GM20000 (cell line): ENCODE results near the gene CHN2.
"Not testable (repeated sequence)": the region's sequence is repeated elsewhere in the genome, so short reads cannot be mapped to it uniquely, and the experiment has no call there.

Source experiments
- DNase-seq: peaks from one replicate; pipeline ENCODE4 v3.0.0; 2012; ENCODE audit warnings: low spot score
- CTCF ChIP-seq: IDR thresholded peaks from 2 replicates; pipeline ENCODE4 v1.5.1; 2012; ENCODE audit warnings: mild to moderate bottlenecking, control low read depth; ENCODE audit errors: extremely low read depth, missing control alignments

CHN2 gene

DNA sequence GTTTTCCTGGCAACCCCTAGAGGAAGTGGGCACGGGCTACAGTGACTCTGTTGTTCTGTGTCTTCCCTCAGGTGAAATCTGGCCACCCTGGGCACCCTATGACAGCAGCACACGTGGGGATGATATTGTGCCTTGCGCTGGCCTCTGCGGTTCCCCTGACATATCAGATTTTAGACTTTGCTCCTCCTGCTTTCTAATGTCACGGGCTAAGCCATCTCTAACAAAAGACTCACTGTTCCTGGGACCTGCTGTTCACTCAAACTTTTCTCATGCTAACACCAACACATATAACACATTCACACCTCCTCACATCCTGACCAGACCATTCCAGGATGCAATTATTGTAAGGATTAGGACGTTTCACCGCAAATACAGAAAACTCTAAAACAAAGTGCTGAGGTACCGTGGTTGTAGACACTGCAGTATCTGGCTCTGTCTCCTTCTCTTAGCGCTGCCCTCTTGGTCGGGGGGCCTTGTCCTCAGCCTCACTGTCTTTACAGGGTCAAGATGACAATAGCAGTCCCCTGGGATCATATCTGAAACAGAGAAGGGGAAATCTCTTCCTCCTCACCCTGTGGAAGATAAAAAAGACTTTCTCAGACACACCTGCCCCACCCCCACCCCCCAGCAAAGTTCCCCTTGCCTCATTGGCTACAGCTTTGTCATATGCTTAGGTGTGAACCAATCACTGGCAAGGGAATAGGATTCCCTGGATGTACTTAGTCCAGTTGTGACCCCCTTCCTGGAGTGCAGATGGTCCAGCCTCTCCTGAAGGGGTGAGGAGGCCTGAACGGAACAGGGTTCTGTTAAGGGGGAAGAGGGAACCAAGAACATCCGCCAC lies 14.1 kb downstream of the CHN2 start:
- DNase-seq: no peak
- no peak for TF ChIP-seq CTCF

GRCh38 chr7:29209745-29210144 lies 15.2 kb downstream of the CHN2 start:
- no peak for TF ChIP-seq CTCF
- no peak for DNase-seq

DNA sequence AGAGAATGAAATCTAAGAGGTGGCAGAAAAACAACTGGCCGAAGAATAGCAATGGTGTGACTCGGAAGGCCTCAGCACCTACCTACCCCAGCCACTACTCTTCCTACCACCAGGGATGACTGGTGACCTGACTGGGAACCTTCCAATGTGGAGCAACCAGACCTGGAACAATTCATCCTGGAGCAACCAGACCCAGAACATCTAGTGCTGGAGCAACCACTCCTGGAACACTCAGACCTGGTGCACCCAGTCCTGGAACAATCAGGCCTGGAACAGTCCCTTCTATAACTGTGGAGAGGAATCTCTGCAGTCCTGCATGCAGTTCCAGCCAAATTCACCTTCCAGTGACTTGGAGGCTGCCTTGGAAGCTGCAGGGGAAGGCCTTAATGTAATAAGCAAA lies 18.2 kb downstream of the CHN2 start:
- not testable (repeated sequence) for DNase-seq

DNA sequence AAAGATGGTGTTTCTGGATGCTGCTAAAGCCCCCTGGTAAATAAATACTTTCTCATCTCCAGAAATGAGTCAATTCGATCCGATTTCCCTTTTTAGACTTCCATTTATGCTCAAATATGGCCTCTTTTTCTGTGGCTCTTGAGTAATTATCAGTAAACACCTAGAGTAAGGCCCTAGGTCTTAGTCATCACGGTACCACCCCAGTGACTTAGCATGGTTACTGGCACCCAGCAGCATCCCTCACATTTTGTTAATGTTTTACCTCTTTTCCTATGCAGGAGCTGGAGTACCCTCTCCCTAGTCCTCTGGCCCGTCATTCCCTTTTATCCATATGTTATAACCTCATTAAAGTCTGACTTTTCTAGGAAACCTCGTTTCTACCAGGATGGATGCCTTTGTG lies 19.5 kb downstream of the CHN2 start:
- no peak for TF ChIP-seq CTCF
- no peak for DNase-seq

- no peak for TF ChIP-seq CTCF
- no peak for DNase-seq
These were observed 20.2 kb downstream of the CHN2 start for GRCh38 chr7:29214816-29215215.

- DNase-seq: no peak
- TF ChIP-seq CTCF: no peak
These were observed 21.6 kb downstream of the CHN2 start for GRCh38 chr7:29216128-29216527.

DNA sequence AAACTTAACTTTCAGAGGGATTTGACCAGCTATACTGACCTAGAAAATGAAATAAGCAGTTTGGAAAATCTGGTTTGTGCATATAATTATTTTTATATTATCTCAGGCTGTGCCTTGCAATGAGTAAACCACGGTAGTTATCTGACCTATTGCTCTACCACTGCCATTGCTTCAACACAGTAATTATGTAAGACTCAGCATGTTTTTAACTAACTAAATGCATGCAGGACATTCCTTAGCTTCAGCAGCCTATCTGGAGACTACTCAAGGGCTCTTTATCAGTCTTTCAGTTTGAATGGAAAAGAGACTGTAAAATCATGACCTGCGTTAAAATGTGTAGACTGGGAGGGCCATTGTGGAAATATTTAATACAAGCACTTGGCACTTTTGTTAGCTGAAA lies 22.5 kb downstream of the CHN2 start:
- TF ChIP-seq CTCF: no peak
- no peak for DNase-seq

DNA sequence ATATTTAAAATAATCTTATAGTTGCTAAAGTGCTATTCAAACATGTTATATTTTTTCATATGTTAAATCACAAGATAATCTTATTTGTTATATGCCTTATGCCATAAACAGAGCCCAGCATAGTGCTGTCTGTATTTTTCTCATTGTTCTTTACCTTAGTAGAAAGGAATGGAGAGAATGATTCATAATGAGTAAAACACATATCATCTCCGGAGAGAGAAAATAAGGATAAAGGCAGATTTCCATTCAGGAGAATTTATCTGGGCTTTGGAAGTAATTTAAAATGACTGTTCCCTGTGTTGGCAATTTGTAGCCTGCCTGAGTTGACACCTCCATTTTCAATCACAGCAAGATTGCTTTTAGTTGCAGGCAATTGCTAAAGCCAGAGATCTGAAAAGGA lies 30.2 kb downstream of the CHN2 start:
- no peak for DNase-seq
- TF ChIP-seq CTCF: no peak
